Heart left ventricle (tissue), 13 donors: ENCODE data around the gene SBNO1.

Experiments
- CTCF ChIP-seq, 12 donors: fragments of 200-600 bp; sonication (generic) in 4 of 12; IDR thresholded peaks; one replicate each; pipeline versions ENCODE4 v1.5.0 to v1.8.0; 2018 to 2022; ENCODE audit warnings: antibody characterized with exemption in 12 of 12, mild to moderate bottlenecking in 5 of 12
- POLR2A ChIP-seq, 2 donors: fragments of 450-650 bp; IDR thresholded peaks; one replicate each; pipeline ENCODE4 v1.6.1; 2017; ENCODE audit warnings: antibody characterized with exemption in 2 of 2, mild to moderate bottlenecking in 2 of 2, moderate library complexity in 2 of 2
- donor health status: ischemic (EF 13 %, LVEDD 7.1; RV severe dilation, severe dysfunction).
- donor health status: DM: no; HTN: yes; CAD: no.
- donor health status: DM: no; HTN: no; CAD: no.
- donor health status: ischemic (EF 25% LVEDD 6.9; RV normal size, moderate dysfunction).
- donor health status: ischemic (EF 25% LVEDD 5.7; RV mildly dilated, moderate dysfunction).
- donor health status: ischemic (EF 35%, LVEDD 5.7; RV mildly dilated, moderate dysfunction).
- donor health status: nonischemic (EF 11% LVEDD 7.7; RV severe dilation, severe dysfunction).
- donor health status: DM: yes; HTN: yes; CAD: no.
- donor health status: PGD.
- donor health status: ischemic (EF 29% LVEDD 5.4; RV normal size, mild dysfunction).
- donor health status: nonischemic (EF 23%, LVEDD 6.1; RV moderate dilation, normal function).

- TF ChIP-seq CTCF (IDR thresholded peaks at IDR 0.05) (no peak), POLR2A (IDR thresholded peaks at IDR 0.05) (no peak)
Observed at GRCh38 chr12:123251403-123252076, 113.1 kb downstream of the SBNO1 start.
